GM19099 (cell line): Measurements from ENCODE around the gene PPIF.
A peak's percentile ranks its signal among the peaks of the same experiment; 100 is the strongest.

Experiments used
- POLR2A ChIP-seq: IDR thresholded peaks from 3 replicates; pipeline ENCODE4 v1.6.1; 2011; ENCODE audit warnings: low read depth; ENCODE audit not compliant: insufficient read length; ENCODE audit errors: extremely low read depth

PPIF gene

DNA sequence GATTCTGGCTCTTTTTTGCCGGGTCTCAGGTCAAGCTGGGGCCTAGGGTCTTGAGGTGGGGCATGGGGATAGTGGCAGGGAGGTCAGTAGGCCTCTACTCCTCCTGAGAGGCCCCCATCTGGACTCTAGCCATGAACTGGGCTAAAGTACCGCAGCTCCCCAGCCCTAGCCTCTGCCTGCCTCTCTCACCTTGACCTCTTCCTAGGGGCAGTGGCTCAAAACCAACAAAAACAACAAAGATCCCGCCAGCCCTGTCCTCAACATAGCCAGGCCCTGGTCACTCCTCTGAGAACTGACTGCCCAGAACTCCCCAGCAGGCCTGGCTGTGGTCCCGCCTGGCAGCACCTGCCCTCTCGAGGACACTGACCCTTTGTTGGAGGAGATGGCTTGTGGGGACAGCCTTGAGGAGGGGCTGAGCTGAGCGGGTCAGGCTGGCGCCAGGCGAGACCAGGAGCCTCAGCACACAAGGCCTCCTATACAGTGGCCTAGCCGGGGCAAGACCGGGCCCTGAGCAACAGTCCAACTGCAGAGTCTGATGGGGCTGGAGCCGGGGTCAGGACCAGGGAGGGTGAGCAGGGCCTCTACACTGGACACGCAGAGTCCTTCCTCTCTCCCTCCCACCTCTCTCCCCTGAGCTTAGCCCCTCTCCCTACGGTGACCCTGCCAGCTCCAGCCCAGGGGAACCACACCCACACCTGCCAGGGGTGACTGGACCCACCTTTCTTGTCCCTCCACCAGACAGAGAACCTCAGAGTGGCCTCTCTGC is 11.6 kb upstream of the PPIF start:
- TF ChIP-seq POLR2A, result no peak

DNA sequence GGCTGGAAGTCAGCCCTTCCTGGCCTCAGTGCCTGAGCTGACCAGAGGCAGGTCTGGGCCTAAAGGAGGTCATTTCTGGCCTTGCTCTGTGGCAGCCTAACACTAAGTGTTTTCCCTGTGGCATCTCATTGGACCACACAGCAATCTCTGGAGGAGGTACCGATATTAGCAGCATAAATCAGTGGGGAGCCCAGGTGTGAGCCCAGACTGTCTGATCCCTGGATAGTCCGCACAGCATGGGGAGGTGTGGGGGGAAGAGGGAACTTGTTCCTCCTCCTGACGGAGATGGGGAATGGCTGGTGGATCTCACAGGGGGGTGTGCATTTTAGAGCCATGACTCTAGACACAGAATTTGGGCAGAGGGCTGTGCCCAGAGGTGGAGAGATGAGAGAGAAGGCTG is 11.0 kb upstream of the PPIF start:
- TF ChIP-seq POLR2A, result no peak

DNA sequence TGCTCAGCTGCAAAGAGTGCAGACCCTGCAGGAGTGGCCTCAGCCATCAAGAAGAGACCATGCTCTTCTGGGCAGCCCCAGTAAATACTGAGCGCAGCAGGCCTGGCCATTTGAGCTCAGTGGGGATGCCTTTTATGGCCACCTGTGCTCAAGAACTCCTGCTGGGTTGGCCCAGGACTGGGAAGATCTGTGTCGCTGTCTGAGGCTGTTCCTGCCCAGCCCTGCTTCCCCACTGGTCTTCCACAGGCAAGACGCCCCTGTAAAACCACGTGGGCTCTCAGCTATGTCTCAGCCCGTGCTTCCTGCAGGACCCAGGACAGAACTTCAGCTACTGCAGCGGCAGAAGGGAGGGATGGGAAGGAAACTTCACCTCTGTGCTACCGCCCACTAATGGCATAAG is 10.5 kb upstream of the PPIF start:
- no peak for TF ChIP-seq POLR2A

DNA sequence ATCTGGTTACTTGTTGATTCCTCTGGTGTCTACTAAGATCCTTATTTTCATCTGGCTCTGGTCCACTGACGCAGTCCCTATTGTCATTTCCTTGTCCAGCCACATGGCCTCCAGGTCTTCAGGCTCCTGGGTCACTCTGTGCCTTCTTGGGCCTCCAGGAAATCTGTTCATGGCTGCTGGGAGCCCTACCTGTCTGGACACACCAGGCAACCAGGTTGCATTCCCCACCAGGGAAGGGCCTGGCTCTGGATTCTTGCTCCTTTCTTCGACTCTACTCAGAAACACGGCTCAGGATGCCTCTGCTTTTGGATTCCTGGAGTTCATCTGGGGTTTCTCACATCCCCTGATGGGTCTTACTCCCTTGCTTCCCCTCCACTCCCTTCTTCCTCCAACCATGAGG is 8.0 kb upstream of the PPIF start:
- TF ChIP-seq POLR2A, result no peak

DNA sequence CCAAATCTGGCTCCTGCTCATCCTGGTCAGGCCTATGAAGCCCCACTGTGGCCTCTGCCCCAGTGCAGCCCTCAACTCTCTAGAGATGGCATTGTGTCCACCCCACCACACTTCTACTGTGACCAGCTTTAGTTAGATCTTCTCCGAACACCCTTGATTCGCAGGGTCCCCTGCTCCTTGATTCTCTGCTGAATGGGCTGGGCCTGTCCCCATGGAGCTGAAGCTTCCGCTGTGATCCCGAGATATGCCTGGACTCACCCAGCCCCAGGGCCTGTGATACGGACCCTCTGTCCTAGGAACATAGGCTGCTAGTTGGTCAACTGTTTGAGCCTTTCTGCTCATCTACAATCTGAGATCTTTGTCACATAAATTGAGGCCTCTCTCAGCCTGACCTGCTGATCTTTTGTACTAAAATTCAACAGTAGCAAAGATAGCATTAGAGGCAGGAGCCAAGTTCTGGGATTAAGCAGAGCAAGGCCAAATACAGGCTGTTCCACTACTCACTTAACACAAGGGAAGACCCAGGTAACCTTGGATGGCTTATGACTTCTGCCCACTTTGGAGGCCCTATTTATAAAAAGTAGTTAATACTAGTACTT is 6.5 kb upstream of the PPIF start:
- TF ChIP-seq POLR2A, result no peak

DNA sequence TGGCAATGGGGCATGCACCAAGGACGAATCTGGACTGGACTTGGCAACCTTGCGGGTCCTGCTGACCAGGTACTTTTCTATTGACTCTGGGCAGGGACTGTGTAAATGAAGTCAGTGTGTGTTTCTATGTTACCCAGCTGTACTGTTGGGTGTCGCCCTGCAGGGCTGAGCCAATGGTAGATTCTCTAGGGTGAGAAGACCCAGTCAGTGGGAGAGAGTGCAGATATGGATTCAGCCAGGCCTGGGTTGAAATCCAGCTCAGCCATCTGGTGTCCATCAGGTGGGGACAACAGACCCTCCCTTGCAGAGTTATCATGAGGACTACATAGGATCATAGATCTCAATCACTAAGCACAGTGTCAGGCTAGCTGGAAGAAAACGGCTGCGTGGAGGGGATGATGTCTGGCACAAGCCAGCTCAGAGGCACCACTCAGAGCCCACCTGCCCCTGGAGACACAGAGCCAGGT is 4.9 kb upstream of the PPIF start:
- no peak for TF ChIP-seq POLR2A

DNA sequence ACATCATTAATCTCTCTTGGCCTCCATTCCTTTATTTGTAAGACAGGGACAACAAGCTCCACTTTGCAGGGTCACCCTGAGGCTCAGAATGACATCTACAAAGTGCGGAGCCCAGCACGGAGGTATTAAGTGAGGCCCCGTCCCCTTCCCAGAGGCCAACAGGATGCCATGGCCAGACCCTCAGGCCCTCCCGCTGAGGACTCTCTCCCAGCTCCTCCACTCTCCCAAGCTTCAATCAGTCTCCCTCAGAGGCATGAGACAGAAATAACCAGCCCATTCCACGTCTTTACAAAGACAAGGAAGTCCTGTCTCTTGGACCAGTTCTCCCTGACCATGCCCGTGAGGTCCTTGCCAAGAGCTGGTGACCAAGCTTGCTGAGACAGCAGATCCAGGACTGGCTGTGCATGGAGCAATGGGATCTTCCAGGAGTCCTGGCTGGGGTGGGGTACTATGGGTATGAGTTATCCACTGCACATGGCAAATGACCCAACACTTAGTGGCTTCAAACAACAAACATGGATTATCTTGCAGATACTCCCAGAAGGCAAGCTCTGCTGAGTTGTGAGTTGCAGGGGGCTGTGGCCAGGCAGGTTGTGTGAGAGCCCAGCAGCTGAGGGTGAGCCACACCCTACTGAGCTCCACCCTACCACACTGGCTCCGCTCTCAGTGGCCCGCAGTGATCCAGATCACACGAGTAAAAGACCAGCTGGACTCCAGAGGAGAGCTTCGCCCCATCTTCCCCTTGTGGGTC is 4.3 kb upstream of the PPIF start:
- TF ChIP-seq POLR2A, result no peak

DNA sequence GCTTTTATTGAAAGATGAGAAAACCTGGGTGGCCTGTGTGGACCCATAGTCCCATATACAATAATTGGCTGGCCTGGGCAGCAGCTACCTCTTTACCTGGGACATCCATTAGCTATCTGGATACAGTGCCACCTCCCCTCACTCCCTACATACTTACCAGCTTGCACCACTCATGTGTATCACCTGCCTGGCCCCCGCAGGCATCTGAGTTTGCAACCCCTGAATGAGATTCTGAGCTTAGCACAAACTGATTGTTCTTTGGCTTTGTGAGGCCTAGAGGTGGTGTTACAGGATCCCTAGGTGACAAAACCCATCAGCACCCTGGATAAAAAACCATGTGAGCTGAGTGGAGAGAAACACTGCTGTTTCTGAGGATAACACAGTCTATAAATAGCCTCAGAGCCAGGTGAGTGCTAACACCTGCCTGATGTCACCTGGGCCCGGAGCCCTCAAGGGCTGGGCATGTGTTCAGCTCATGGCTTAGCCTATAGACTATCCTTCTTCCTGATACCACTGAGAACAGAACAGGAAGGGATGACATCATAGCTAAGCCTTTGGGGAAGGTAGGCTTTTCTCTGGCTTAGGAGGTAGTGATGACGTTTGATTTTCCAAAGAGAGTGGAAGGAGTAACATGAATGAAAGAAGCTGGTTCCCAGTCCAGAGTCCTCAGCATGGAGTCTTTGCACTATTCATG is 2.6 kb upstream of the PPIF start:
- TF ChIP-seq POLR2A, result no peak

DNA sequence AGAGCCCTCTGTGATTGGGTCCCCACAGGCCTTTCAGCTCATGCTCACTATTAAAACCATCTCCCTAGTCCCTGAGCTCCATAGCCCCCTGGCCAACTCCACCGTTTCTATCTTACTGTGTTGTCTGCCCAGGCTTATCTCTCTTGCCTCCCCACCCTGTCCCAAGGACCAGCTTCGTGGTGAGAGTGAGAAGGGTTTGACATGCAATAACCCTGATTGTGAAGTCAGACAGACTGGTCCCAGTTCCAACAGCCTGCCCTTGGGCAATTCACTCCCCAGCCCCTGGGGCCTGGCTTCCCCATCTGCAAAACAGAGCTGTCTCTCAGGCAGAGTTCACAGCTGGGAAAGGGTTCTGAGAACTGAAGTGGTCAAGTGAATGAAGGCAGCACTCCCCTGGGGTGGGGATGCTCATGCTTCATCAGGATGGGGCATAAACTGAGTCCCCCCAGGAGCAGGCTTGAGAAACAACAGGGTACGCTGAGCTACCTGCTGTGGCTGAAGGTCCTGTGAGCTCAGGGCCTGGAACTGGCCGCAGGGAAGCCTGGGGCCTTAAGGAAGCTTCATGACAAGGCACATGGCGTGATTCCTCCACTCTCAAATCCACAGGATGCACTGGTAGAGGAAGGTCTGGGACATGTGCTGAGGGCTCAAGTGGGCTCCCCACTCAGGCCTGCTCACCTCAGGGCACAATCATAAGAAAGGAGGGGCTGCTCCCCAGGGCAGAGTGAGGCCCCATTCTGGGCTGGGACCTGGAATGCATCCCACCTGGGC is 1.8 kb upstream of the PPIF start:
- TF ChIP-seq POLR2A, result no peak

DNA sequence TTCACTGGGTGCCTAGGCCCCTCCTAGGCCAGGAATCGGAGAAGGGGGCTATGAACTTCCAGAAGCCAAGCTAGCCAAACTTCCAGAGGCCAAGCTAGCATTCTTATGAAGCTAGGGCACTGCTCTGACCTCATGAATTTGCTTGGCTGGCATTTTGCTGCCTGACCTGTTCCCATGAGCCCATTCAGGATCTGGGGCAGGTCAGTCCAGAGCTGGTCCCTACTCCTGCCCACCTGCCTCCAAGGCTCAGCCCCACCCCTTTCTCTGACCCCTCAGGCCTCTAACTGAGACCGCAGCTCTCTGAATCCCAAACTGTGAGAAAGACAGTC is 1.3 kb upstream of the PPIF start:
- TF ChIP-seq POLR2A, result no peak

DNA sequence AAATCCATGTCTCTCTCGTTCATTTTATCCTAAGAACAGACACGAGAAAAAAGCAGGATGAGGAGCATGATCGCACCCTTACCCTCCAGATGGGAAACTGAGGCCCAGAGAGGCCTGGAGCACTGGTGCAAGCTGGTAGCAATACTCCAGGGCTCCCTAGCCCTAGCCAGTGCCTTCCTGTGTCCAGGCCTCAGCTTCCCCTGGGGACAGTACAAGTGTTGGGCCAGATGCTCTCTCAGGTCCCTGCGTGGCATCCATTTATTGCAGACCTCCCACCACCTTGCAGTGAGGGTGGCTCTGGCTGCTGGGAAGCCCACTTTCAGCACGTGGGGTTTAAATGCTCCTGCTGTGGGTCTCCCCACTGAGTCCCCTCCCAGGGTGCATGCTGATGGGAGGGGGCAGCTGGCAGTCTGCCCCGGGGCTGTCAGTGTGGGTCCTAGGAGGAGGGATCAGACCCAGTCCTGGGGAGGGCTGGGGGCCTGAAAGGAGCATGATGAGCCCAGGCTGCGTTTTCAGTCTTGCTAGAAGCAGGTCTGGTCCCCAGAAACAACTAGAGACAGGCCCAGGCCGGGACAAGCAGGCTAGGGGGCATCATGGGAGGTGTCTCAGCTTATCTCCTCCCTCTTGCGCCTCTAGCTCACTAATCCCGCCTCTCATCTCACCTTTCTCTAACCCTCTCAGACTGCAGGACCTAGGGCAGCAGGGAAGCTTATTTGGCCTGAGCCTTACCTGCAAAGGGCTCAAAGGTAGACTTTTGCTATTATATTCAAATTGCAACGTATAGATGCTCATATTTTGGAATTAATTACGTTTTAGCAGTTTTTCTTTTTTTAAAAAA is 662 bp upstream of the PPIF start:
- no peak for TF ChIP-seq POLR2A

DNA sequence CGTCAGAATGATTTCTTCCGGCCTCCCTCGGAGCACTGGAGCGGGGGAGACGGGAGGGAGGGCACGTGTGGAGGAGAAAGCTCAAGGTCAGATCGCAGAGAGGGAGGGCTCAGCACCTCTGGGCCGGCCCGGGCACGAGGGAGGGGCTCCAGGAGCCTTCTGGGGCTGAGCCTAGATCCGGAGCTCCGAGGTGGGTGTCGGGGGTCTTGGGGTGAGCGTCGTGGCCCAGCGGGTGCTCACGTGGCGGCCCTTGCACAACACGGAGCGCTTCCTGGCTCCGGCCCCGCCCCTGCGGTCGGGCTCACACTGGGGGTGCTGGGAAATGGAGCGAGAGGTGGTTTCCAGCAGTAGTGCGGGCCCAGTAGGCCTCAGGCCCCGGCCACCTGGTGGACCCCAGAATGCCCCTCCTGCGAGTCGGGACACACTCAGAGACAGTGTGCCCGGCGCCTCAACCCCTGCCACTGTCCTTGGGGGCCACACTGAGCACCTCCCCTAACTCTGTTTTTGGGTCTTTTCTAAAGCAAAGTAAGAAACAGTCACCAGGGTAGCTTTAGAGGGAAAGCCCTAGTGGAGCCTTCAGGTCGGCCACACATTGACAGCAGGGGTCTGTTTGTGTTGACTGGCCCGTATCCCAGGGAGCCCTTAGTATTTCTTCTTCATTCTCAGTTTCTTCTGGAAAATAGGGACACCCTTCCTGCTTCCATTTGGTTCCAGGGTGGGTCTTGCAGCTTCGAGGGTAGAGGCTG is 798 bp downstream of the PPIF start:
- TF ChIP-seq POLR2A, result peak; percentile 59

DNA sequence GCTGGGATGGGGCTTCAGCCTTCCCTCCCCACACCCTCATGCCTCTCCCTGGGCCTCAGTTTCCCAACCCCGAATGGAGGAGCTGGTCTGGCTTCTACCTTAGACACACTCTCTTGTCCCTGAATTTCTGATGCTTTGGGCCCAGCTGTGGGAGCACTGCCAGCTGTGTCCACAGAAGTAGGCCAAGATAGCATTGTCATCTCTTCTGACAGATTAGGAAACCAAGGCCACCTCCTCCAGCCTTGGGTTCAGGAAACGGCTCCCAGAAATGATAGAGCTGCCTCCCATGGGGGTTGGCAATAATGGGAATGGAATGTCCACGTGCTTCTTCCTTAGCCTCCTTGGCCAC is 1.3 kb downstream of the PPIF start:
- TF ChIP-seq POLR2A, result no peak

DNA sequence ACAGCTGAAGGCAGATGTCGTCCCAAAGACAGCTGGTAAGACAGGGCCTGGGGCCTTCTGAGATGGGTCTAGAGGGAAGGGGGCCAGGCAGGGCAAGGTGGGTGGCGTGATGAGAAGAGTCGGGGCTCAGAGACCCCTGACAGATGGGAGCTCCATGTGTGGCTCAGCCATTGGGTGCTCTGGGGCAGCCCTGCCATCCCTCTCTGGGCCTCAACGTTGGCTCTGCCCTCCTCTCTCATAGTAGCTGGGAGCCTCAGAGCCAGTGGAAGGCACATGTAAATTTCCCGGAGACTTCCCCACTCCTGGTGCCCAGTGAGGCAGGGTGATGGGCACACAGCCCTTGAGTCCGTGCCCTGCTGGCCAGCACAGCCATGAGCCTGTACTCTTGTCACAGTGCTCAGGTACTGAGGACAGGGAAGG is 1.8 kb downstream of the PPIF start:
- TF ChIP-seq POLR2A, result no peak
